ENCODE data around the gene TRPC3. TPM values are rescaled to one million over a fixed set of nuclear protein-coding genes. Genes with fewer than 3 reads are reported as not detected.

Gene TRPC3
- total RNA-seq, result under 1 TPM; 0.50 to 0.55 TPM

GRCh38 chr4:121951521-121952110 lies at the start of gene TRPC3:
Gene TRPC3, minus strand, starts transcription at chr4:121952060. Its CDS starts 380 bp downstream, at chr4:121951680.
- Mint-ChIP-seq H3K27ac (no peak within 1 kb of the TSS), H3K36me3 (ENCODE audit: low read depth) (no peaks in the 10 kb centered on the region), H3K4me3 (peak within 1 kb of the TSS; percentile 85), H3K9me3 (ENCODE audit: insufficient read depth) (no peaks in the 10 kb centered on the region), H3K4me1 (ENCODE audit: low read depth) (peaks cover 17% of the 10 kb centered on the region), H3K27me3 (ENCODE audit: low read depth) (peaks cover 45% of the 10 kb centered on the region)
- peak; percentile 43 for ATAC-seq
- ChIA-PET POLR2A (no interaction called here), CTCF (interaction anchor here (1.0 to 3.1 kb wide), 6 partner anchors 10 to 627 kb away, joined by 3 to 27 read pairs (median 6); no protein-coding TSS in a partner anchor)
- peak; percentile 37 for DNase-seq

GRCh38 chr4:122000849-122001248 lies 49.0 kb upstream of the TRPC3 start:
- no peak for DNase-seq
- Mint-ChIP-seq H3K4me1 (ENCODE audit: low read depth) (peaks cover 2% of the 10 kb centered on the region), H3K4me3 (no peak overlapping the region), H3K27me3 (ENCODE audit: low read depth) (peaks cover 25% of the 10 kb centered on the region), H3K27ac (no peak overlapping the region), H3K9me3 (ENCODE audit: insufficient read depth) (no peaks in the 10 kb centered on the region), H3K36me3 (ENCODE audit: low read depth) (no peaks in the 10 kb centered on the region)
- POLR2A ChIA-PET, result no interaction called here
- CTCF ChIA-PET, result no interaction called here
- no peak for ATAC-seq

GRCh38 chr4:121998024-121998423 lies 46.2 kb upstream of the TRPC3 start:
- CTCF ChIA-PET, result no interaction called here
- no peak for DNase-seq
- POLR2A ChIA-PET, result interaction anchor here (0.5 kb wide), 1 partner anchor 598 kb away, joined by 3 read pairs; no protein-coding TSS in a partner anchor
- Mint-ChIP-seq H3K4me3 (no peak overlapping the region), H3K27me3 (ENCODE audit: low read depth) (peaks cover 33% of the 10 kb centered on the region), H3K4me1 (ENCODE audit: low read depth) (no peaks in the 10 kb centered on the region), H3K9me3 (ENCODE audit: insufficient read depth) (no peaks in the 10 kb centered on the region), H3K27ac (no peak overlapping the region), H3K36me3 (ENCODE audit: low read depth) (no peaks in the 10 kb centered on the region)
- ATAC-seq, result no peak

GRCh38 chr4:121995790-121996537 lies 44.1 kb upstream of the TRPC3 start:
- no peaks in the 10 kb centered on the region for H3K36me3 Mint-ChIP-seq (ENCODE audit: low read depth)
- no peaks in the 10 kb centered on the region for H3K4me1 Mint-ChIP-seq (ENCODE audit: low read depth)
- POLR2A ChIA-PET, result no interaction called here
- ATAC-seq, result no peak
- no peak overlapping the region for H3K4me3 Mint-ChIP-seq
- CTCF ChIA-PET, result no interaction called here
- peaks cover 29% of the 10 kb centered on the region for H3K27me3 Mint-ChIP-seq (ENCODE audit: low read depth)
- H3K27ac Mint-ChIP-seq, result no peak overlapping the region
- DNase-seq, result no peak
- no peaks in the 10 kb centered on the region for H3K9me3 Mint-ChIP-seq (ENCODE audit: insufficient read depth)

- no peak overlapping the region for H3K4me3 Mint-ChIP-seq
- ChIA-PET POLR2A (no interaction called here), CTCF (no interaction called here)
- DNase-seq, result no peak
- no peak for ATAC-seq
- no peak overlapping the region for H3K27ac Mint-ChIP-seq
- no peaks in the 10 kb centered on the region for H3K9me3 Mint-ChIP-seq (ENCODE audit: insufficient read depth)
- peaks cover 43% of the 10 kb centered on the region for H3K27me3 Mint-ChIP-seq (ENCODE audit: low read depth)
- H3K36me3 Mint-ChIP-seq (ENCODE audit: low read depth), result no peaks in the 10 kb centered on the region
- no peaks in the 10 kb centered on the region for H3K4me1 Mint-ChIP-seq (ENCODE audit: low read depth)
Measured at GRCh38 chr4:121991968-121992367, 40.1 kb upstream of the TRPC3 start.

GRCh38 chr4:121990489-121990888 lies 38.6 kb upstream of the TRPC3 start:
- no peak for ATAC-seq
- H3K4me3 Mint-ChIP-seq, result no peak overlapping the region
- ChIA-PET CTCF (interaction anchor here (0.9 kb wide), 1 partner anchor 41 kb away, joined by 3 read pairs; no protein-coding TSS in a partner anchor), POLR2A (no interaction called here)
- DNase-seq, result no peak
- peaks cover 36% of the 10 kb centered on the region for H3K27me3 Mint-ChIP-seq (ENCODE audit: low read depth)
- no peak overlapping the region for H3K27ac Mint-ChIP-seq
- H3K36me3 Mint-ChIP-seq (ENCODE audit: low read depth), result no peaks in the 10 kb centered on the region
- no peaks in the 10 kb centered on the region for H3K9me3 Mint-ChIP-seq (ENCODE audit: insufficient read depth)
- H3K4me1 Mint-ChIP-seq (ENCODE audit: low read depth), result no peaks in the 10 kb centered on the region

GRCh38 chr4:121989715-121990114 lies 37.9 kb upstream of the TRPC3 start:
- H3K4me1 Mint-ChIP-seq (ENCODE audit: low read depth), result no peaks in the 10 kb centered on the region
- no peak overlapping the region for H3K27ac Mint-ChIP-seq
- no peak overlapping the region for H3K4me3 Mint-ChIP-seq
- H3K36me3 Mint-ChIP-seq (ENCODE audit: low read depth), result no peaks in the 10 kb centered on the region
- H3K9me3 Mint-ChIP-seq (ENCODE audit: insufficient read depth), result no peaks in the 10 kb centered on the region
- DNase-seq (no peak), ATAC-seq (no peak)
- POLR2A ChIA-PET, result no interaction called here
- H3K27me3 Mint-ChIP-seq (ENCODE audit: low read depth), result peaks cover 30% of the 10 kb centered on the region
- CTCF ChIA-PET, result interaction anchor here (0.9 to 1.2 kb wide), 2 partner anchors 40 to 89 kb away, joined by 3 to 5 read pairs; no protein-coding TSS in a partner anchor

GRCh38 chr4:121988950-121989349 lies 37.1 kb upstream of the TRPC3 start:
- no peaks in the 10 kb centered on the region for H3K9me3 Mint-ChIP-seq (ENCODE audit: insufficient read depth)
- DNase-seq, result no peak
- ChIA-PET CTCF (interaction anchor here (1.2 kb wide), 1 partner anchor 88 kb away, joined by 5 read pairs; no protein-coding TSS in a partner anchor), POLR2A (no interaction called here)
- no peaks in the 10 kb centered on the region for H3K36me3 Mint-ChIP-seq (ENCODE audit: low read depth)
- H3K4me1 Mint-ChIP-seq (ENCODE audit: low read depth), result no peaks in the 10 kb centered on the region
- no peak overlapping the region for H3K4me3 Mint-ChIP-seq
- no peak for ATAC-seq
- H3K27ac Mint-ChIP-seq, result no peak overlapping the region
- H3K27me3 Mint-ChIP-seq (ENCODE audit: low read depth), result peaks cover 27% of the 10 kb centered on the region

GRCh38 chr4:121980643-121981042 lies 28.8 kb upstream of the TRPC3 start:
- ChIA-PET POLR2A (no interaction called here), CTCF (no interaction called here)
- no peak for DNase-seq
- H3K9me3 Mint-ChIP-seq (ENCODE audit: insufficient read depth), result no peaks in the 10 kb centered on the region
- H3K4me3 Mint-ChIP-seq, result no peak overlapping the region
- H3K27me3 Mint-ChIP-seq (ENCODE audit: low read depth), result peaks cover 13% of the 10 kb centered on the region
- ATAC-seq, result no peak
- H3K36me3 Mint-ChIP-seq (ENCODE audit: low read depth), result no peaks in the 10 kb centered on the region
- peaks cover 12% of the 10 kb centered on the region for H3K4me1 Mint-ChIP-seq (ENCODE audit: low read depth)
- H3K27ac Mint-ChIP-seq, result no peak overlapping the region

GRCh38 chr4:121978172-121978516 lies 26.3 kb upstream of the TRPC3 start:
- ATAC-seq, result no peak
- Mint-ChIP-seq H3K9me3 (ENCODE audit: insufficient read depth) (no peaks in the 10 kb centered on the region), H3K4me1 (ENCODE audit: low read depth) (peaks cover 12% of the 10 kb centered on the region), H3K36me3 (ENCODE audit: low read depth) (no peaks in the 10 kb centered on the region), H3K4me3 (no peak overlapping the region), H3K27me3 (ENCODE audit: low read depth) (peaks cover 23% of the 10 kb centered on the region), H3K27ac (no peak overlapping the region)
- DNase-seq, result no peak
- ChIA-PET CTCF (no interaction called here), POLR2A (no interaction called here)

- DNase-seq (no peak), ATAC-seq (no peak)
- Mint-ChIP-seq H3K27me3 (ENCODE audit: low read depth) (peaks cover 22% of the 10 kb centered on the region), H3K4me3 (no peak overlapping the region), H3K27ac (no peak overlapping the region), H3K4me1 (ENCODE audit: low read depth) (peaks cover 12% of the 10 kb centered on the region), H3K36me3 (ENCODE audit: low read depth) (no peaks in the 10 kb centered on the region), H3K9me3 (ENCODE audit: insufficient read depth) (no peaks in the 10 kb centered on the region)
- ChIA-PET POLR2A (no interaction called here), CTCF (no interaction called here)
Measured at GRCh38 chr4:121977251-121978171, 25.7 kb upstream of the TRPC3 start.

- no peaks in the 10 kb centered on the region for H3K36me3 Mint-ChIP-seq (ENCODE audit: low read depth)
- H3K27ac Mint-ChIP-seq, result no peak overlapping the region
- DNase-seq (no peak), ATAC-seq (no peak)
- no peak overlapping the region for H3K4me3 Mint-ChIP-seq
- POLR2A ChIA-PET, result no interaction called here
- peaks cover 12% of the 10 kb centered on the region for H3K4me1 Mint-ChIP-seq (ENCODE audit: low read depth)
- H3K9me3 Mint-ChIP-seq (ENCODE audit: insufficient read depth), result no peaks in the 10 kb centered on the region
- peaks cover 26% of the 10 kb centered on the region for H3K27me3 Mint-ChIP-seq (ENCODE audit: low read depth)
- CTCF ChIA-PET, result interaction anchor here (1.6 kb wide), 1 partner anchor 75 kb away, joined by 5 read pairs; no protein-coding TSS in a partner anchor
Measured at GRCh38 chr4:121975784-121976183, 23.9 kb upstream of the TRPC3 start.
